Activated T-cell treated with anti-CD3 and anti-CD28 coated beads, Interleukin-2, amount 50 U/mL, for 4 hours (primary cell): ENCODE measurements around the gene RAD9A. TPM values are rescaled to one million over a fixed set of nuclear protein-coding genes. Genes with fewer than 3 reads are reported as not detected.

Experiments used
- ATAC-seq, 2 donors: fragments of 200-7000 bp; cut with Tn5 transposase; one replicate each; pipeline ENCODE4 v1.10.0; 2021
- DNase-seq: peaks from one replicate; pipeline ENCODE4 v3.0.0-alpha.2; 2020
- H3K27me3 Mint-ChIP-seq: one replicate; pipeline ENCODE4 v1.8.0; 2021; ENCODE audit warnings: low read depth, mixed read lengths
- H3K36me3 Mint-ChIP-seq: one replicate; pipeline ENCODE4 v1.8.0; 2022; ENCODE audit warnings: mixed read lengths; ENCODE audit not compliant: insufficient read depth
- H3K4me1 Mint-ChIP-seq: one replicate; pipeline ENCODE4 v1.8.0; 2021; ENCODE audit warnings: low read depth, mixed read lengths
- H3K4me3 Mint-ChIP-seq: one replicate; pipeline ENCODE4 v1.8.0; 2021; ENCODE audit warnings: mild to moderate bottlenecking, moderate library complexity, mixed read lengths
- H3K9me3 Mint-ChIP-seq: one replicate; pipeline ENCODE4 v1.8.0; 2021; ENCODE audit warnings: mixed read lengths
- total RNA-seq, 3 donors: library from RNA; stranded (reverse); gene quantifications; one replicate each; pipeline ENCODE4 v1.2.1, GENCODE V29; 2021

Gene RAD9A
- total RNA-seq, 3 donors from 2014 or later = 36.2 to 40.0 (median 36.2) TPM

- no peaks in the 10 kb centered on the region for H3K9me3 Mint-ChIP-seq
- H3K36me3 Mint-ChIP-seq = peaks cover 19% of the 10 kb centered on the region
Observed at GRCh38 chr11:67436459-67437081, 44.8 kb downstream of the RAD9A start.

GRCh38 chr11:67437082-67437808, 45.5 kb downstream of the RAD9A start, which contains the start of gene PTPRCAP:
TSS of gene PTPRCAP (minus strand) at chr11:67437682. CDS start at chr11:67437619, 63 bp downstream.
- H3K27me3 Mint-ChIP-seq = no peaks in the 10 kb centered on the region
- H3K9me3 Mint-ChIP-seq = no peaks in the 10 kb centered on the region
- DNase-seq = peak; percentile 66
- H3K4me3 Mint-ChIP-seq = peak within 1 kb of the TSS; percentile 87
- H3K4me1 Mint-ChIP-seq = peaks cover 68% of the 10 kb centered on the region
- peak; percentile 24 to 29 for ATAC-seq
- H3K36me3 Mint-ChIP-seq = peaks cover 13% of the 10 kb centered on the region

More at GRCh38 chr11:67436459-67437081, 44.8 kb downstream of the RAD9A start:
- peak; percentile 27 to 31 for ATAC-seq
- DNase-seq = peak; percentile 55
- Mint-ChIP-seq H3K4me3 (peak overlapping the region; percentile 87), H3K27me3 (no peaks in the 10 kb centered on the region), H3K4me1 (peaks cover 69% of the 10 kb centered on the region)

- no peaks in the 10 kb centered on the region for H3K9me3 Mint-ChIP-seq
- no peaks in the 10 kb centered on the region for H3K27me3 Mint-ChIP-seq
- no peak for ATAC-seq
- H3K4me3 Mint-ChIP-seq = peak overlapping the region; percentile 87
- no peak for DNase-seq
- H3K36me3 Mint-ChIP-seq = peaks cover 11% of the 10 kb centered on the region
- H3K4me1 Mint-ChIP-seq = peaks cover 69% of the 10 kb centered on the region
Observed at GRCh38 chr11:67437809-67438157, 46.0 kb downstream of the RAD9A start.

GRCh38 chr11:67438158-67438902, 46.5 kb downstream of the RAD9A start:
- Mint-ChIP-seq H3K4me1 (peaks cover 65% of the 10 kb centered on the region), H3K27me3 (no peaks in the 10 kb centered on the region), H3K4me3 (peak overlapping the region; percentile 87), H3K36me3 (peaks cover 11% of the 10 kb centered on the region), H3K9me3 (no peaks in the 10 kb centered on the region)
- ATAC-seq (peak; percentile 49 to 51), DNase-seq (peak; percentile 67)

- ATAC-seq = no peak
- no peaks in the 10 kb centered on the region for H3K9me3 Mint-ChIP-seq
- peak overlapping the region; percentile 87 for H3K4me3 Mint-ChIP-seq
- no peak for DNase-seq
- peaks cover 62% of the 10 kb centered on the region for H3K4me1 Mint-ChIP-seq
- no peaks in the 10 kb centered on the region for H3K27me3 Mint-ChIP-seq
- peaks cover 8% of the 10 kb centered on the region for H3K36me3 Mint-ChIP-seq
Observed at GRCh38 chr11:67439321-67440228, 47.8 kb downstream of the RAD9A start.

GRCh38 chr11:67440229-67441097, 48.7 kb downstream of the RAD9A start:
- Mint-ChIP-seq H3K27me3 (no peaks in the 10 kb centered on the region), H3K4me3 (peak overlapping the region; percentile 87), H3K36me3 (peaks cover 4% of the 10 kb centered on the region), H3K9me3 (no peaks in the 10 kb centered on the region), H3K4me1 (peaks cover 65% of the 10 kb centered on the region)
- DNase-seq = no peak
- ATAC-seq = no peak

GRCh38 chr11:67441098-67441563, 49.3 kb downstream of the RAD9A start:
- Mint-ChIP-seq H3K36me3 (peaks cover 4% of the 10 kb centered on the region), H3K27me3 (no peaks in the 10 kb centered on the region), H3K9me3 (no peaks in the 10 kb centered on the region), H3K4me1 (peaks cover 68% of the 10 kb centered on the region), H3K4me3 (no peak overlapping the region)
- ATAC-seq (no peak), DNase-seq (no peak)

GRCh38 chr11:67441731-67442351, 50.1 kb downstream of the RAD9A start:
- Mint-ChIP-seq H3K4me3 (peak overlapping the region; percentile 74), H3K36me3 (no peaks in the 10 kb centered on the region), H3K27me3 (no peaks in the 10 kb centered on the region), H3K4me1 (peaks cover 70% of the 10 kb centered on the region), H3K9me3 (no peaks in the 10 kb centered on the region)
- ATAC-seq (no peak), DNase-seq (no peak)

- no peaks in the 10 kb centered on the region for H3K27me3 Mint-ChIP-seq
- H3K4me1 Mint-ChIP-seq = peaks cover 76% of the 10 kb centered on the region
- ATAC-seq = no peak
- DNase-seq = no peak
- no peaks in the 10 kb centered on the region for H3K36me3 Mint-ChIP-seq
- peak overlapping the region; percentile 74 for H3K4me3 Mint-ChIP-seq
- H3K9me3 Mint-ChIP-seq = no peaks in the 10 kb centered on the region
Observed at GRCh38 chr11:67442504-67443404, 51.0 kb downstream of the RAD9A start.

GRCh38 chr11:67445515-67445914, 53.7 kb downstream of the RAD9A start:
- H3K4me3 Mint-ChIP-seq = peak overlapping the region; percentile 13
- H3K9me3 Mint-ChIP-seq = no peaks in the 10 kb centered on the region
- no peaks in the 10 kb centered on the region for H3K36me3 Mint-ChIP-seq
- no peaks in the 10 kb centered on the region for H3K27me3 Mint-ChIP-seq
- ATAC-seq = no peak
- no peak for DNase-seq
- peaks cover 70% of the 10 kb centered on the region for H3K4me1 Mint-ChIP-seq
